Gastroesophageal sphincter (tissue), 3 donors: ENCODE data around the gene LMOD1.
A peak's percentile ranks its signal among the peaks of the same experiment; 100 is the strongest.

Experiments used
- POLR2AphosphoS5 ChIP-seq: sonication (generic); formaldehyde crosslinking; IDR thresholded peaks from one replicate; pipeline ENCODE4 v1.6.1; 2017; ENCODE audit warnings: antibody characterized with exemption
- TF ChIP-seq, protein P1 (sequence below), 4 experiments: fragments of 200-600 bp in 2 of 4; fragments of 450-650 bp in 2 of 4; sonication (generic) in 1 of 4; IDR thresholded peaks; one replicate each; pipeline ENCODE4 v1.5.1; 2017 to 2019; ENCODE audit warnings: antibody characterized with exemption in 4 of 4, mild to moderate bottlenecking in 2 of 4, moderate library complexity in 2 of 4

DNA sequence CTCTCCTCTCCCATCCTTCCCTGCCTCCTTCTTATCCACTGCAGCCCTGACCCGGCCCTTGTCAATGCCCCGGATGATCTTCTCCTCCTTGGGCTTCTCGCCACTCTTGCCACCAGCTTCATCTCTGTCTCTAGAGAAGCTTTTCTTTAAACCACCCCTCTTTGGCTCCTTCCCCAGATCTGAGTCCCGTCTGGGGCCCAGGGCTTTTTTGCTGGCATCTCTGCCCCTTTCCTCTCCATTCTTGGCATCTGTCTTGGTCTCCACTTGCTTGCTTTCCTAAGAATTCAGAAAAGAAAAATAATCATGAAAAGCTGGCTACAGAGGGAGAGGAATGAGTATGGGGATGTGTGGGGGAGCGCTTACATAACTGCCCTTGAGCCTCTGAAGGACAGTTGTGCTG lies 45.9 kb downstream of the LMOD1 start:
- TF ChIP-seq, protein P1, sequence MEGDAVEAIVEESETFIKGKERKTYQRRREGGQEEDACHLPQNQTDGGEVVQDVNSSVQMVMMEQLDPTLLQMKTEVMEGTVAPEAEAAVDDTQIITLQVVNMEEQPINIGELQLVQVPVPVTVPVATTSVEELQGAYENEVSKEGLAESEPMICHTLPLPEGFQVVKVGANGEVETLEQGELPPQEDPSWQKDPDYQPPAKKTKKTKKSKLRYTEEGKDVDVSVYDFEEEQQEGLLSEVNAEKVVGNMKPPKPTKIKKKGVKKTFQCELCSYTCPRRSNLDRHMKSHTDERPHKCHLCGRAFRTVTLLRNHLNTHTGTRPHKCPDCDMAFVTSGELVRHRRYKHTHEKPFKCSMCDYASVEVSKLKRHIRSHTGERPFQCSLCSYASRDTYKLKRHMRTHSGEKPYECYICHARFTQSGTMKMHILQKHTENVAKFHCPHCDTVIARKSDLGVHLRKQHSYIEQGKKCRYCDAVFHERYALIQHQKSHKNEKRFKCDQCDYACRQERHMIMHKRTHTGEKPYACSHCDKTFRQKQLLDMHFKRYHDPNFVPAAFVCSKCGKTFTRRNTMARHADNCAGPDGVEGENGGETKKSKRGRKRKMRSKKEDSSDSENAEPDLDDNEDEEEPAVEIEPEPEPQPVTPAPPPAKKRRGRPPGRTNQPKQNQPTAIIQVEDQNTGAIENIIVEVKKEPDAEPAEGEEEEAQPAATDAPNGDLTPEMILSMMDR (IDR thresholded peaks at IDR 0.05): no peak
- TF ChIP-seq POLR2AphosphoS5: peak; percentile 30
